Measurements from ENCODE around the gene ADAT1. TPM values are rescaled to one million over a fixed set of nuclear protein-coding genes. Genes with fewer than 3 reads are reported as not detected.
A peak's percentile ranks its signal among the peaks of the same experiment; 100 is the strongest.

Gene ADAT1, protein sequence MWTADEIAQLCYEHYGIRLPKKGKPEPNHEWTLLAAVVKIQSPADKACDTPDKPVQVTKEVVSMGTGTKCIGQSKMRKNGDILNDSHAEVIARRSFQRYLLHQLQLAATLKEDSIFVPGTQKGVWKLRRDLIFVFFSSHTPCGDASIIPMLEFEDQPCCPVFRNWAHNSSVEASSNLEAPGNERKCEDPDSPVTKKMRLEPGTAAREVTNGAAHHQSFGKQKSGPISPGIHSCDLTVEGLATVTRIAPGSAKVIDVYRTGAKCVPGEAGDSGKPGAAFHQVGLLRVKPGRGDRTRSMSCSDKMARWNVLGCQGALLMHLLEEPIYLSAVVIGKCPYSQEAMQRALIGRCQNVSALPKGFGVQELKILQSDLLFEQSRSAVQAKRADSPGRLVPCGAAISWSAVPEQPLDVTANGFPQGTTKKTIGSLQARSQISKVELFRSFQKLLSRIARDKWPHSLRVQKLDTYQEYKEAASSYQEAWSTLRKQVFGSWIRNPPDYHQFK
- total RNA-seq (2014; rRNA removed; shearing (Covaris generic)), result 64.8 and 68.0 TPM in 2 replicates
- polyA plus RNA-seq (2015; cell fraction: cytosol; rRNA removed), result 53.9 and 56.5 TPM in 2 replicates
- 71.9 and 83.6 TPM in 2 replicates for polyA plus RNA-seq (2015; cell fraction: nucleus; rRNA removed)

GRCh38 chr16:75622761-75623605, at the start of gene ADAT1:
ADAT1 (minus strand) TSS chr16:75623281; CDS start chr16:75620799, 2,482 bp downstream.
- peak; percentile 98 for DNase-seq (ENCODE audit: low read depth)

GRCh38 chr16:75667503-75667902, 44.4 kb upstream of the ADAT1 start:
- no peak for DNase-seq (ENCODE audit: low read depth)

DNA sequence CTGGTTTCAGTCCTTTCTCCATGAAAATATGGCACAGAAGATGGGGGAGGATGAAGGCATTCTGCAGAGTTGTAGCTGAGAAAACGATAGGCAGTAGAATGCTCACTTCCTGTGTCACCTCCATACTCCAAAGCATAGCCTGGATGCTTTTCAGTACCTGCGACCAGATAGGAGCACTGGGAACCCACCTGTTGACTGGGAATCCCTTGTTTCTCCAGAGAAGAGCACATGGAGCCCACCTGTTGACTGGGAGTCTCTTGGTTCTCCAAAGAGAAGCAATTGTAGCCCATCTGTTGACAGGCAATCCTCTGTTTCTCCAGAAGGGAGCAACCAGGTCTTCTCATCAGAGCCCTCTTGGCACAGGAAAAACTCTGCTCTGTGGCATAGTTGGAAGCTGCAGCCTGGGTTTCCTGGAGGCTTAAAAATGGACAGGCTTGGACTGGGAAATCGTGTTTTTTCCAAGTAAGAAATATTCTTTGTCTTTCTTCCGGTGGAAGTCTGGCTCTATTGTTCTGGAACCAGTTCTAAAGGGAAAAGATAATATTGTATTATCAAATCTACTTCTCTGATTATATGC, 37.7 kb upstream of the ADAT1 start:
- no peak for DNase-seq (ENCODE audit: low read depth)

GRCh38 chr16:75660321-75660720, 37.2 kb upstream of the ADAT1 start:
- DNase-seq (ENCODE audit: low read depth), result no peak

GRCh38 chr16:75658175-75658574, 35.1 kb upstream of the ADAT1 start:
- DNase-seq (ENCODE audit: low read depth), result no peak

GRCh38 chr16:75653922-75654321, 30.8 kb upstream of the ADAT1 start:
- no peak for DNase-seq (ENCODE audit: low read depth)

GRCh38 chr16:75648265-75649076, 25.4 kb upstream of the ADAT1 start:
- peak; percentile 69 for DNase-seq (ENCODE audit: low read depth)

DNA sequence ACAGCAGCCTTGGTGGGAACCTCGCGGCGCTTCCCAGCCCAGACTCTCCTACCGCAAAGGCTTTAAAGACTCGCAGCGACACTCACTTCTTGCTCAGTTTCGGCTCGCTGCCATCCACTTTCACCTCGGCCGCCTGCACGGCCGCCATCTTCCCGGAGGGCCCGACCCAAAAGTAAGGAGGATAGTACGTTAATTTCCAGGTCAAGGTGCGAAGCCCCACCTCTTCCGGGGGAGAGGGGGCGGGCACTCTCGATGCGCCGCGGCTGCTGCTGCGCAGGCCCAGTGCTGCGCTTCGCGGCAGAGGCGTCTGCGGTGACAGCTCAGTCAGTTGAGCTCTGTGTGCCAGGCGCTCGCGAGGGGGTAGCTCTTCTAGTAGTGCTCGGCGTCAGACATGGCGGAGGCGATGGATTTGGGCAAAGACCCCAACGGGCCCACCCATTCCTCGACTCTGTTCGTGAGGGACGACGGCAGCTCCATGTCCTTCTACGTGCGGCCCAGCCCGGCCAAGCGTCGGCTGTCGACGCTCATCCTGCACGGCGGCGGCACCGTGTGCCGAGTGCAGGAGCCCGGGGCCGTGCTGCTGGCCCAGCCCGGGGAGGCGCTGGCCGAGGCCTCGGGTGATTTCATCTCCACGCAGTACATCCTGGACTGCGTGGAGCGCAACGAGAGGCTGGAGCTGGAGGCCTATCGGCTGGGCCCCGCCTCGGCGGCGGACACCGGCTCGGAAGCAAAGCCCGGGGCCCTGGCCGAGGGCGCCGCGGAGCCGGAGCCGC, 24.6 kb upstream of the ADAT1 start, which contains the start of the genes KARS1 and TERF2IP:
Gene KARS1 (minus strand): TSS at position 174 of the 773 bp plus-strand sequence. CDS start 26 bp downstream, at position 148.
Gene TERF2IP (plus strand): TSS at position 282 of the 773 bp plus-strand sequence. CDS start 110 bp downstream, at position 392.
- peak; percentile 95 for DNase-seq (ENCODE audit: low read depth)

GRCh38 chr16:75647112-75647491, 24.0 kb upstream of the ADAT1 start:
- DNase-seq (ENCODE audit: low read depth), result no peak

GRCh38 chr16:75644240-75645012, 21.3 kb upstream of the ADAT1 start:
- DNase-seq (ENCODE audit: low read depth), result no peak

GRCh38 chr16:75640598-75640997, 17.5 kb upstream of the ADAT1 start:
- no peak for DNase-seq (ENCODE audit: low read depth)

DNA sequence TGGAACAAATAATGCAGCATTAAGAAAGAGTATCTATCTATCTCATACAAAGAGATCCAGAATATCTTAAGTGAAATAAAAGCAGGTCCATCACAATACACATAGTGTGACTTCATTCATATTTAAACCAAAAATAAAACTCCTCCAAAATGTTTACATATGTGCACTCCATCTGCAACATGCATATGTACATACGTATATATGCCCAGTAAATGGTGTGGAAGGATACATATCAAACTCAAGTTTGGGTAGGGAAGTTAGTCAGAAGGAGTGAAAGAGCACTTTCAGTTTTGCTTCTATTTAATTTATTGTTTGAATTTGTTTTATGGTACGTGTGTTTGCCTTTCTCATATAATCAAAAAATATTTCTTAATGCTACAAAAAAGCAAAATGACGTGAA, 12.0 kb upstream of the ADAT1 start:
- DNase-seq (ENCODE audit: low read depth), result no peak

DNA sequence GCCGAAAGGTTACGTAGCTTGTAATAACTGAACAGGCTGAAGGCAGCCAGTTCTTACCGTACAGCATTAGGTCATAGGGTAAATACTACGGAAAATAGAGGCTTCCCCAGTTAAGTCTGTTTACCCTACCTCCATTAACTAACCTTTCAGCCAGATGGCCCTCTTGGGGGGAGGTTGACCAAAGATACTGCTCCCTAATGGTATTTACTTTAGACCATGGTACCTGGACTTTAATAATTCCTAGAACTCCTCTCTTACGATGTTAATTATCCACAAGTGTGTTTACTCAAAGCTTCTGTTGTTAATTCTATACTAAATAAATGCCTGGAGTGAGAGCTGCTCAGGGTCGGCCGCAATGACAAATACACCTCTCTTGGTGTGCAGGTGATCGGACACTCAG, 9.8 kb upstream of the ADAT1 start:
- DNase-seq (ENCODE audit: low read depth), result no peak

DNA sequence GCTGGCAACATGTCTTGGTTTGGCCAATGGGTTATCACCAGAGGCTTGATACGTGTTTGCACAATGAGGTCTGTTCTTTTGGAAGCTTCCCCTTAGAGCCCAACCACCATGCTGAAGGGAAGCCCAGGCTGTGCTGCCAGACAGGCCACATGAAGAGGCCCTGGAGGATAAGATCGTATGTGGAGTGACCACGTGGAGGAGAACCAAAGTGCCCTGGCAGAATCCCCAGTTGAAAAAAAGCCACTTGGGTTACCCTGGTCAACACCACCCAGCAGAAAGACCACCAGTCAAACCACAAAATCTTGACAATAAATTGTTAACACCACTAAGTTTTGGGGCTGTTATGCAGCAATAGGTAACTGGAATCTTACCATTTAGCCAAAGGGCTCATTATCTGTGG, 7.0 kb upstream of the ADAT1 start:
- DNase-seq (ENCODE audit: low read depth), result no peak

DNA sequence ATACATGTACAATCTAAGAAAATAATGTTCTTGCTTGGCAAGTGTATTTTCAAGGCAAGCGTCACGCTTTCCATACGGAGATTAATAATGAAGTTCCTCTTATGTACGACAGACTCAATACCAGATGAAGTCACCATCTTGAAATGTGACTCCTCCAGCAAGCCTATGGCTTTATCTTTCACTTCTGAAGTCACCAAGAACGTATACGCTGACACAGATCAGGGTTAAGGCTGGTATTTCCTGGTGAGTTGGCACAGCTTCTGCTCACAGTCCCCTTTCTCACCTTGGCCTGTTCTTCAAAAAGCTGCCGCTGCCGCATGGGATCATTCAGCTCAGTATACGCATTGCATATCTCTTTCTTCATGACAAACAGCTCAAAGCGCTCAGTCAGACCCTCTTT, 6.1 kb upstream of the ADAT1 start:
- DNase-seq (ENCODE audit: low read depth), result no peak

DNA sequence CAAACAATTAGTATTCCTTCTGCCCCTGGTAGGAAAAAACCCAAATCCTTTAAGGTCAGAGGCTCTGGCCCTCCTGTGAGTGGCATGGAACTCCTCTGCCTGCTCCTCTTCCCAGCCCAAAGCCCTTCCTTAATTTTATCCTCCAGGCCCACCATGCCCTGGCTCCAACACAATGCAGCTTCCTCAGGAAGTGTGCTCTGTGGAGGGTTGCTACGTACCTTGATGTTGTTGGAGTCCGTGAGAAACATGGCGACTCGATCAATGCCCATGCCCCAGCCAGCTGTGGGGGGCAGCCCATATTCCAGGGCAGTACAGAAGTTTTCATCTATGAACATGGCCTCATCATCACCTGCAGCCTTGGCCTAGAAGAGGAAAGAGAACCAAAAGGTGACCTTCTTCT, 5.3 kb upstream of the ADAT1 start:
- DNase-seq (ENCODE audit: low read depth), result no peak

- DNase-seq (ENCODE audit: low read depth), result peak; percentile 13
Observed at GRCh38 chr16:75627851-75628250, 4.8 kb upstream of the ADAT1 start.

GRCh38 chr16:75626806-75627205, 3.7 kb upstream of the ADAT1 start:
- no peak for DNase-seq (ENCODE audit: low read depth)

- peak; percentile 20 for DNase-seq (ENCODE audit: low read depth)
Observed at GRCh38 chr16:75624921-75625334, 1.8 kb upstream of the ADAT1 start.
